HCT116 (cell line): ENCODE measurements around the gene THADA. TPM values are rescaled to one million over a fixed set of nuclear protein-coding genes. Genes with fewer than 3 reads are reported as not detected.

Source experiments
- ATAC-seq: fragments of 200-7000 bp; cut with Tn5 transposase; 2 replicates; pipeline ENCODE4 v1.9.1; 2020; ENCODE audit warnings: mild to moderate bottlenecking, moderate library complexity
- BruUV-seq: library from RNA; stranded (reverse); fragments of 400-500 nt; replicated peaks from 2 replicates; lab custom pipeline; 2021; lab: Mats Ljungman, UMichigan
- CTCF ChIA-PET: fragments of 300-600 bp; sonication (Branson Sonifier 250); formaldehyde crosslinking; loops from one replicate; lab custom pipeline; 2021; ENCODE audit warnings: antibody characterized with exemption; lab: Charles Lee
- POLR2A ChIA-PET: fragments of 300-600, 350-600 bp; sonication (Branson Sonifier 250); formaldehyde crosslinking; loops from one replicate; lab custom pipeline; 2021; ENCODE audit warnings: antibody characterized with exemption; lab: Charles Lee
- RAD21 ChIA-PET, 2 experiments: fragments of 300-600 bp; sonication (Branson Sonifier 250); formaldehyde crosslinking; loops; one replicate each; lab custom pipeline; 2023; ENCODE audit warnings: low total read pairs in 2 of 2; ENCODE audit not compliant: uncharacterized antibody in 2 of 2, unreplicated experiment in 2 of 2, low non-redundant PET in 1 of 2; lab: Charles Lee
- DNase-seq: peaks from one replicate; pipeline ENCODE4 v3.0.0-alpha.2; 2010; ENCODE audit warnings: low read depth, low spot score
- H2AFZ ChIP-seq: fragments of 200-600 bp; shearing (Covaris generic), sonication (generic); 2 replicates; pipeline ENCODE4 v1.6.1; 2017; ENCODE audit warnings: low read depth, mixed run types, mixed read lengths, antibody characterized with exemption, low read length; ENCODE audit not compliant: poor library complexity, severe bottlenecking
- H3K27ac ChIP-seq: 2 replicates; pipeline ENCODE4 v1.5.1; 2012; ENCODE audit warnings: low read depth, low read length
- H3K27me3 ChIP-seq: fragments of 200-600 bp; sonication (generic); 2 replicates; pipeline ENCODE4 v1.6.1; 2016; ENCODE audit warnings: mixed run types, low read length, mixed read lengths; ENCODE audit not compliant: insufficient read depth
- H3K36me3 ChIP-seq, 2 experiments: fragments of 200-500 bp in 1 of 2; fragments of 200-600 bp in 1 of 2; sonication (Bioruptor generic) in 1 of 2; sonication (generic) in 1 of 2; 2 replicates each; pipeline versions ENCODE4 v1.5.1 to v1.6.1; 2014 to 2016; ENCODE audit warnings: low read length in 2 of 2, inconsistent platforms in 1 of 2, mixed read lengths in 1 of 2, mixed run types in 1 of 2; ENCODE audit not compliant: insufficient read depth in 2 of 2, control insufficient read depth in 1 of 2
- H3K4me1 ChIP-seq, 2 experiments: fragments of 200-600 bp in 1 of 2; sonication (generic) in 1 of 2; 2 replicates each; pipeline versions ENCODE4 v1.5.1 to v1.6.1; 2012 to 2017; ENCODE audit warnings: low read length in 2 of 2, inconsistent platforms in 1 of 2, mild to moderate bottlenecking in 1 of 2, mixed read lengths in 1 of 2, mixed run types in 1 of 2, moderate library complexity in 1 of 2; ENCODE audit not compliant: insufficient read depth in 2 of 2, control insufficient read depth in 1 of 2
- H3K4me2 ChIP-seq: fragments of 200-600 bp; sonication (generic); 2 replicates; pipeline ENCODE4 v1.6.1; 2017; ENCODE audit warnings: mixed run types, low read length, mixed read lengths
- H3K4me3 ChIP-seq, 2 experiments: fragments of 200-600 bp in 1 of 2; sonication (generic) in 1 of 2; replicated peaks in 1 of 2; 2 replicates each; pipeline ENCODE4 v1.5.1; 2011 to 2016; ENCODE audit warnings: low read length in 2 of 2, control low read depth in 1 of 2, low read depth in 1 of 2, mild to moderate bottlenecking in 1 of 2, mixed read lengths in 1 of 2, mixed run types in 1 of 2
- H3K79me2 ChIP-seq: fragments of 200-600 bp; sonication (generic); 2 replicates; pipeline ENCODE4 v1.6.1; 2017; ENCODE audit warnings: mild to moderate bottlenecking, mixed run types, low read length, moderate library complexity, mixed read lengths; ENCODE audit not compliant: insufficient read depth
- H3K9ac ChIP-seq: fragments of 200-600 bp; sonication (generic); 2 replicates; pipeline ENCODE4 v1.6.1; 2016; ENCODE audit warnings: low read length, mixed read lengths
- H3K9me2 ChIP-seq: fragments of 200-600 bp; sonication (generic), shearing (Covaris generic); 2 replicates; pipeline ENCODE4 v1.6.1; 2017; ENCODE audit warnings: mixed run types, mild to moderate bottlenecking, moderate library complexity; ENCODE audit not compliant: insufficient read depth
- H3K9me3 ChIP-seq, 2 experiments: fragments of 200-500 bp in 1 of 2; fragments of 200-600 bp in 1 of 2; sonication (Bioruptor generic) in 1 of 2; sonication (generic) in 1 of 2; 2 replicates each; pipeline ENCODE4 v1.6.1; 2014 to 2017; ENCODE audit warnings: low read length in 2 of 2, mixed read lengths in 2 of 2, inconsistent platforms in 1 of 2, low read depth in 1 of 2, mild to moderate bottlenecking in 1 of 2, mixed run types in 1 of 2, moderate library complexity in 1 of 2; ENCODE audit not compliant: control insufficient read depth in 1 of 2, insufficient read depth in 1 of 2
- H4K20me1 ChIP-seq: fragments of 200-600 bp; sonication (generic), shearing (Covaris generic); 2 replicates; pipeline ENCODE4 v1.6.1; 2017; ENCODE audit warnings: mixed run types, mild to moderate bottlenecking, moderate library complexity; ENCODE audit not compliant: insufficient read depth
- ATF3 ChIP-seq: IDR thresholded peaks from 2 replicates; pipeline ENCODE4 v1.6.1; 2012
- CBX3 ChIP-seq: IDR thresholded peaks from 2 replicates; pipeline ENCODE4 v1.6.1; 2012; ENCODE audit warnings: low read depth
- ELF1 ChIP-seq: IDR thresholded peaks from 2 replicates; pipeline ENCODE4 v1.6.1; 2012; ENCODE audit warnings: low read depth, borderline replicate concordance
- EZH2phosphoT487 ChIP-seq: fragments of 200-600 bp; IDR thresholded peaks from 2 replicates; pipeline ENCODE4 v1.6.1; 2018; ENCODE audit warnings: antibody characterized with exemption, borderline replicate concordance
- POLR2AphosphoS5 ChIP-seq: IDR thresholded peaks from 2 replicates; pipeline ENCODE4 v1.6.1; 2011; ENCODE audit warnings: mild to moderate bottlenecking, low read depth, low read length, moderate library complexity
- REST ChIP-seq: IDR thresholded peaks from 2 replicates; pipeline ENCODE4 v1.6.1; 2012; ENCODE audit warnings: low read depth
- SIN3A ChIP-seq: IDR thresholded peaks from 2 replicates; pipeline ENCODE4 v1.6.1; 2012; ENCODE audit warnings: low read depth
- SRF ChIP-seq: IDR thresholded peaks from 2 replicates; pipeline ENCODE4 v1.6.1; 2012; ENCODE audit warnings: low read depth
- YY1 ChIP-seq: IDR thresholded peaks from 2 replicates; pipeline ENCODE4 v1.6.1; 2011; ENCODE audit warnings: low read length, low read depth, moderate library complexity, mild to moderate bottlenecking; ENCODE audit not compliant: insufficient replicate concordance; ENCODE audit errors: extremely low read depth
- ZFX ChIP-seq: fragments of 450-650 bp; IDR thresholded peaks from 2 replicates; pipeline ENCODE4 v1.6.1; 2017
- intact Hi-C: fragments of 100-400 bp; cut with micrococcal nuclease; formaldehyde crosslinking; loops from 2 replicates; pipeline ENCODE4 v1.10.0; 2022
- total RNA-seq: library from RNA; stranded (reverse); gene quantifications from one replicate; pipeline ENCODE4 v1.2.1, GENCODE V29; 2021; ENCODE audit not compliant: unreplicated experiment

The THADA gene
- total RNA-seq, 1 experiment from 2014 or later = 30.7 TPM

- RAD21 ChIA-PET = no interaction called here
- Histone ChIP-seq H3K4me1 (peaks cover 11 to 50% of the 10 kb centered on the region in 2 experiments; a peak in 3 of 4 replicates), H3K27me3 (no peaks in the 10 kb centered on the region), H2AFZ (no peak overlapping the region), H3K9me3 (no peaks in the 10 kb centered on the region), H3K4me2 (no peak overlapping the region), H3K36me3 (no peaks in the 10 kb centered on the region), H3K4me3 (no peak overlapping the region)
- CTCF ChIA-PET = no interaction called here
- no peak for DNase-seq
- BruUV-seq = no TSS peak
- POLR2A ChIA-PET = no interaction called here
- no peak for ATAC-seq
- TF ChIP-seq SRF = no peak
- TF ChIP-seq CBX3 = no peak
- TF ChIP-seq ELF1 = no peak
- TF ChIP-seq REST = no peak
- TF ChIP-seq YY1 = no peak
- no peak for TF ChIP-seq POLR2AphosphoS5
- no peak for TF ChIP-seq EZH2phosphoT487
- TF ChIP-seq ZFX = no peak
- TF ChIP-seq ATF3 = no peak
- no peak for TF ChIP-seq SIN3A
- TF ChIP-seq, all 23 proteins: peak for 0
- Histone ChIP-seq H3K9ac (no peak overlapping the region), H3K27ac (no peak overlapping the region), H4K20me1 (no peaks in the 10 kb centered on the region), H3K79me2 (no peaks in the 10 kb centered on the region), H3K9me2 (no peaks in the 10 kb centered on the region)
- intact Hi-C loops = no loop called here
These were observed 278.6 kb downstream of the THADA start for GRCh38 chr2:43317194-43317593.
